HepG2 (cell line): ENCODE measurements around the gene MAP3K19. TPM values are rescaled to one million over a fixed set of nuclear protein-coding genes. Genes with fewer than 3 reads are reported as not detected.
A peak's percentile ranks its signal among the peaks of the same experiment; 100 is the strongest.

Experiments
- EED ChIP-seq: sonication (generic); formaldehyde crosslinking; IDR thresholded peaks from 2 replicates; pipeline ENCODE4 v1.5.0; 2020; ENCODE audit warnings: mild to moderate bottlenecking, missing genetic modification reagents
- EHMT2 ChIP-seq: fragments of 200-600 bp; sonication (generic); IDR thresholded peaks from 2 replicates; pipeline ENCODE4 v1.7.0; 2017; ENCODE audit warnings: antibody characterized with exemption, low read depth, low read length, borderline replicate concordance
- GABPA ChIP-seq, 2 experiments: IDR thresholded peaks; 2 replicates each; pipeline ENCODE4 v1.6.1; 2011 to 2016; ENCODE audit warnings: low read depth in 2 of 2, low read length in 1 of 2, missing biosample characterization in 1 of 2, missing genetic modification characterization in 1 of 2
- PHF21A ChIP-seq: sonication (generic); formaldehyde crosslinking; IDR thresholded peaks from 2 replicates; pipeline ENCODE4 v1.5.0; 2020; ENCODE audit warnings: mild to moderate bottlenecking, missing genetic modification reagents
- RBFOX2 ChIP-seq: fragments of 200-400 bp; formaldehyde crosslinking; IDR thresholded peaks from 2 replicates; pipeline ENCODE4 v1.6.1; 2017; ENCODE audit warnings: low read depth, mild to moderate bottlenecking, low read length
- REXO4 ChIP-seq: sonication (generic); formaldehyde crosslinking; IDR thresholded peaks from 2 replicates; pipeline ENCODE4 v1.8.0; 2022; ENCODE audit warnings: missing genetic modification reagents, mild to moderate bottlenecking, borderline replicate concordance
- SIN3B ChIP-seq: fragments of 150-350 bp; IDR thresholded peaks from 2 replicates; pipeline ENCODE4 v1.6.1; 2014; ENCODE audit warnings: low read length
- SOX5 ChIP-seq: IDR thresholded peaks from 2 replicates; pipeline ENCODE4 v1.6.1; 2016; ENCODE audit warnings: borderline replicate concordance
- SRSF9 ChIP-seq: fragments of 200-400 bp; formaldehyde crosslinking; IDR thresholded peaks from 2 replicates; pipeline ENCODE4 v1.6.1; 2018; ENCODE audit warnings: borderline replicate concordance, mild to moderate bottlenecking, low read depth, low read length; ENCODE audit not compliant: insufficient read depth, poor library complexity, severe bottlenecking
- TARDBP ChIP-seq: sonication (generic); formaldehyde crosslinking; IDR thresholded peaks from 2 replicates; pipeline ENCODE4 v1.8.0; 2022; ENCODE audit warnings: mild to moderate bottlenecking, missing genetic modification reagents
- TMF1 ChIP-seq: sonication (generic); formaldehyde crosslinking; IDR thresholded peaks from 2 replicates; pipeline ENCODE4 v1.8.1; 2022; ENCODE audit warnings: low read depth, missing genetic modification reagents
- YEATS2 ChIP-seq: sonication (generic); formaldehyde crosslinking; IDR thresholded peaks from 2 replicates; pipeline ENCODE4 v1.4.0; 2020; ENCODE audit warnings: missing genetic modification reagents, borderline replicate concordance
- ZBTB42 ChIP-seq: sonication (generic); formaldehyde crosslinking; IDR thresholded peaks from 2 replicates; pipeline ENCODE4 v1.5.0; 2020; ENCODE audit warnings: mild to moderate bottlenecking, missing genetic modification reagents
- ZFP36L1 ChIP-seq: sonication (generic); formaldehyde crosslinking; IDR thresholded peaks from 2 replicates; pipeline ENCODE4 v1.8.0; 2022; ENCODE audit warnings: mild to moderate bottlenecking, missing genetic modification reagents, moderate library complexity
- ZIK1 ChIP-seq: sonication (generic); formaldehyde crosslinking; IDR thresholded peaks from 2 replicates; pipeline ENCODE4 v1.5.0; 2020; ENCODE audit warnings: mild to moderate bottlenecking, low read depth, missing genetic modification reagents, borderline replicate concordance
- ZKSCAN8 ChIP-seq: IDR thresholded peaks from 2 replicates; pipeline ENCODE4 v1.6.1; 2016; ENCODE audit warnings: borderline replicate concordance, missing genetic modification reagents, missing compliant biosample characterization
- ZMAT3 ChIP-seq: sonication (generic); formaldehyde crosslinking; conservative IDR thresholded peaks from 2 replicates; pipeline ENCODE4 v1.7.0; 2021; ENCODE audit warnings: missing genetic modification reagents
- ZMYM4 ChIP-seq: sonication (generic); formaldehyde crosslinking; IDR thresholded peaks from 2 replicates; pipeline ENCODE4 v1.8.1; 2023; ENCODE audit warnings: mild to moderate bottlenecking, missing genetic modification reagents
- ZNF335 ChIP-seq: sonication (generic); formaldehyde crosslinking; IDR thresholded peaks from 2 replicates; pipeline ENCODE4 v1.4.0; 2020; ENCODE audit warnings: missing genetic modification reagents
- ZNF510 ChIP-seq: sonication (generic); formaldehyde crosslinking; IDR thresholded peaks from 2 replicates; pipeline ENCODE4 v1.4.0; 2020; ENCODE audit warnings: low read depth, mild to moderate bottlenecking, missing genetic modification reagents
- ZNF607 ChIP-seq: sonication (generic); formaldehyde crosslinking; IDR thresholded peaks from 2 replicates; pipeline ENCODE4 v1.5.1; 2020; ENCODE audit warnings: missing genetic modification reagents, mild to moderate bottlenecking, borderline replicate concordance
- ZNF709 ChIP-seq: sonication (generic); formaldehyde crosslinking; IDR thresholded peaks from 2 replicates; pipeline ENCODE4 v1.5.0; 2020; ENCODE audit warnings: mild to moderate bottlenecking, missing genetic modification reagents
- polyA plus RNA-seq, 8 experiments: library from polyadenylated mRNA; depleted of rRNA in 3 of 8; stranded (reverse) in 7 of 8; unstranded in 1 of 8; fragments of >200 nt; fragmentation: Illumina TruSeq in 4 of 8; extraction: Trizol in 4 of 8; gene quantifications; 2 replicates each; pipeline versions ENCODE4 v1.2.1 to v1.2.3, GENCODE V29; 2011 to 2016; ENCODE audit warnings: low read depth in 4 of 8, missing spikeins in 1 of 8, mixed read lengths in 1 of 8; ENCODE audit not compliant: insufficient read depth in 1 of 8
- total RNA-seq, 5 experiments: library from RNA; depleted of rRNA; stranded (reverse); fragments of >200 nt; fragmentation: Illumina TruSeq; extraction: Trizol; gene quantifications; 2 replicates each; pipeline ENCODE4 v1.2.3, GENCODE V29; 2016; ENCODE audit warnings: low read depth in 1 of 5
- TF ChIP-seq, protein P1 (sequence below): sonication (generic); formaldehyde crosslinking; IDR thresholded peaks from 2 replicates; pipeline ENCODE4 v1.8.0; 2022; ENCODE audit warnings: missing genetic modification reagents, mild to moderate bottlenecking, moderate library complexity, borderline replicate concordance
- TF ChIP-seq, protein P2 (sequence below): IDR thresholded peaks from 2 replicates; pipeline ENCODE4 v1.6.1; 2016; ENCODE audit warnings: missing compliant biosample characterization, missing genetic modification reagents, borderline replicate concordance
- TF ChIP-seq, protein P3 (sequence below): sonication (generic); formaldehyde crosslinking; IDR thresholded peaks from 2 replicates; pipeline ENCODE4 v1.4.0; 2020; ENCODE audit warnings: missing genetic modification reagents; ENCODE audit errors: not compliant biosample characterization

The MAP3K19 gene
- total and polyA plus RNA-seq, 2 of the 13 experiments (the other 11 are each of a cell fraction or from before 2014, with no cell fraction given), result not detected

DNA sequence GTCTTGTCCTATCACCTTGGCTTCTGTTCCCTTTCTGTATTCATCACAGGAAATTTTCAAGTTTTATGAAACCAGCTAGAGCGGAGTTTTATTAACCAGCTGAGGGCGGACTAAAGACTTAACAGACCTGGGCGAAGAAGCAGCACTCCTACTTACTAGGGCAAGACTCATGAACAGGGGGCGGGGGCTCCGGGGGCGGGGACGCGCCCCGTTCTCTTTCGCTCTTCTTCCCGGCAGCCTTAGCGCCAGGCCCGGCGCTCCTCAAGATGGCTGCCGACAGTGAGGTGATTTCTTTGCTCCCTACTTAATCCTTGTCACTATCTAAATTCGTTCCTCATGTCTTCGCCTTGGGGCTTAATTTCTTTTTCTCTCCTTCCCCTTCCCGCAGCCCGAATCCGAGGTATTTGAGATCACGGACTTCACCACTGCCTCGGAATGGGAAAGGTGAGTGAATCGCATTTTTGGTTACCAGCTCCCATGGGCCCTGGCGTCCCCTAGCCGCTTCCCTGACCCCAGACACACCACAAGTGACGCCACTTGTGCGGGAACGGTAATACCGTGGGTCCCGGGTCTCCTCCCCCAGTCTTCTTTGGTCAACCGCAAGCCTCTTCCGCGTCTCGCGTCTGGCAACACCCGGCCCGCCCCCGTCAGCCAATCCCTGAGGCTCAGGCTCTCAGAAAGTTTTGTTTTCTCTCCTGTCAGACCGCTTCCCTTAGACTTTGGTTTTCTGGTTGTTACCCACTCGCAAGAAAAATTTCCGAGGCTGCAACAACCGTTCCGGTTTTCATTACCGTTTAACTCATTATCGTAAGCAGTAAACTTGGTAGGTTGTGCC, 5.0 kb upstream of the MAP3K19 start, which contains the start of gene RAB3GAP1 (continued):
- TF ChIP-seq EED (no peak; the same call in 1 of the 2 replicates), ZMYM4 (peak; percentile 78), TMF1 (CRISPR knock-in tag) (peak; percentile 48; the same call in 1 of the 2 replicates), ZFP36L1 (0 out of 2 replicates have a peak, but pooled peaks have one; percentile 29), ZNF335 (CRISPR knock-in tag) (peak; percentile 39; the same call in 1 of the 2 replicates), SRSF9 (no peak), ZNF709 (CRISPR knock-in tag) (peak; percentile 91), SIN3B (no peak), ZMAT3 (CRISPR knock-in tag) (no peak; the same call in 1 of the 2 replicates), ZBTB42 (CRISPR knock-in tag) (0 out of 2 replicates have a peak, but pooled peaks have one; percentile 55), ZNF510 (CRISPR knock-in tag) (peak; percentile 54; the same call in 1 of the 2 replicates), ZKSCAN8 (peak; percentile 13; the same call in 1 of the 2 replicates), PHF21A (no peak), GABPA (IDR thresholded peaks at IDR 0.05; ENCODE audit: low read depth, low read length) (no peak), GABPA (CRISPR knock-in tag; IDR thresholded peaks at IDR 0.05; ENCODE audit: low read depth) (0 out of 2 replicates have a peak, but pooled peaks have one; percentile 19), ZNF607 (CRISPR knock-in tag) (no peak), REXO4 (CRISPR knock-in tag) (no peak), ZIK1 (no peak), EHMT2 (0 out of 2 replicates have a peak, but pooled peaks have one; percentile 28), TARDBP (CRISPR knock-in tag) (peak; percentile 52; the same call in 1 of the 2 replicates), RBFOX2 (peak; percentile 71), YEATS2 (peak; percentile 59; the same call in 1 of the 2 replicates), SOX5 (CRISPR knock-in tag) (peak; percentile 45; the same call in 1 of the 2 replicates)
- TF ChIP-seq, protein P1, sequence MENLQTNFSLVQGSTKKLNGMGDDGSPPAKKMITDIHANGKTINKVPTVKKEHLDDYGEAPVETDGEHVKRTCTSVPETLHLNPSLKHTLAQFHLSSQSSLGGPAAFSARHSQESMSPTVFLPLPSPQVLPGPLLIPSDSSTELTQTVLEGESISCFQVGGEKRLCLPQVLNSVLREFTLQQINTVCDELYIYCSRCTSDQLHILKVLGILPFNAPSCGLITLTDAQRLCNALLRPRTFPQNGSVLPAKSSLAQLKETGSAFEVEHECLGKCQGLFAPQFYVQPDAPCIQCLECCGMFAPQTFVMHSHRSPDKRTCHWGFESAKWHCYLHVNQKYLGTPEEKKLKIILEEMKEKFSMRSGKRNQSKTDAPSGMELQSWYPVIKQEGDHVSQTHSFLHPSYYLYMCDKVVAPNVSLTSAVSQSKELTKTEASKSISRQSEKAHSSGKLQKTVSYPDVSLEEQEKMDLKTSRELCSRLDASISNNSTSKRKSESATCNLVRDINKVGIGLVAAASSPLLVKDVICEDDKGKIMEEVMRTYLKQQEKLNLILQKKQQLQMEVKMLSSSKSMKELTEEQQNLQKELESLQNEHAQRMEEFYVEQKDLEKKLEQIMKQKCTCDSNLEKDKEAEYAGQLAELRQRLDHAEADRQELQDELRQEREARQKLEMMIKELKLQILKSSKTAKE (CRISPR knock-in tag), result no peak; the same call in 1 of the 2 replicates
- TF ChIP-seq, protein P2, sequence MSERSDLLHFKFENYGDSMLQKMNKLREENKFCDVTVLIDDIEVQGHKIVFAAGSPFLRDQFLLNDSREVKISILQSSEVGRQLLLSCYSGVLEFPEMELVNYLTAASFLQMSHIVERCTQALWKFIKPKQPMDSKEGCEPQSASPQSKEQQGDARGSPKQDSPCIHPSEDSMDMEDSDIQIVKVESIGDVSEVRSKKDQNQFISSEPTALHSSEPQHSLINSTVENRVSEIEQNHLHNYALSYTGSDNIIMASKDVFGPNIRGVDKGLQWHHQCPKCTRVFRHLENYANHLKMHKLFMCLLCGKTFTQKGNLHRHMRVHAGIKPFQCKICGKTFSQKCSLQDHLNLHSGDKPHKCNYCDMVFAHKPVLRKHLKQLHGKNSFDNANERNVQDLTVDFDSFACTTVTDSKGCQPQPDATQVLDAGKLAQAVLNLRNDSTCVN (CRISPR knock-in tag), result peak; percentile 64; the same call in 1 of the 2 replicates
- TF ChIP-seq, protein P3, sequence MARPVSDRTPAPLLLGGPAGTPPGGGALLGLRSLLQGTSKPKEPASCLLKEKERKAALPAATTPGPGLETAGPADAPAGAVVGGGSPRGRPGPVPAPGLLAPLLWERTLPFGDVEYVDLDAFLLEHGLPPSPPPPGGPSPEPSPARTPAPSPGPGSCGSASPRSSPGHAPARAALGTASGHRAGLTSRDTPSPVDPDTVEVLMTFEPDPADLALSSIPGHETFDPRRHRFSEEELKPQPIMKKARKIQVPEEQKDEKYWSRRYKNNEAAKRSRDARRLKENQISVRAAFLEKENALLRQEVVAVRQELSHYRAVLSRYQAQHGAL, result no peak
